OCI-LY3 (cell line): ENCODE measurements around the gene SOX11.

ENCODE experiments used
- H2AFZ ChIP-seq: fragments of 200-600, 300-600 bp; shearing (Covaris generic); 2 replicates; pipeline ENCODE4 v1.6.0; 2014; ENCODE audit warnings: antibody characterized with exemption, low read depth, low read length
- H3K27ac ChIP-seq: fragments of 200-600, 300-600 bp; sonication (generic); 2 replicates; pipeline ENCODE4 v1.5.1; 2014; ENCODE audit warnings: mild to moderate bottlenecking, low read length, moderate library complexity, mixed read lengths
- H3K27me3 ChIP-seq: fragments of 200-600, 300-600 bp; sonication (generic); 2 replicates; pipeline ENCODE4 v1.6.1; 2014; ENCODE audit warnings: low read depth, low read length, mixed read lengths
- H3K36me3 ChIP-seq: fragments of 200-600, 300-600 bp; sonication (generic); replicated peaks from 2 replicates; pipeline ENCODE3; 2014; ENCODE audit warnings: low read depth, low read length, mixed read lengths
- H3K4me1 ChIP-seq: fragments of 300-600, 200-600 bp; sonication (generic); 2 replicates; pipeline ENCODE4 v1.6.1; 2014; ENCODE audit warnings: low read length, mixed read lengths
- H3K4me2 ChIP-seq: fragments of 200-600, 300-600 bp; sonication (generic); 2 replicates; pipeline ENCODE4 v1.6.1; 2014; ENCODE audit warnings: low read length, mixed read lengths
- H3K4me3 ChIP-seq: fragments of 300-600, 200-600 bp; sonication (generic); 2 replicates; pipeline ENCODE4 v1.5.1; 2014; ENCODE audit warnings: antibody characterized with exemption, mild to moderate bottlenecking, low read length, moderate library complexity
- H3K79me2 ChIP-seq: fragments of 300-600, 200-600 bp; shearing (Covaris generic); 2 replicates; pipeline ENCODE4 v1.6.1; 2014; ENCODE audit warnings: mild to moderate bottlenecking, low read length, mixed read lengths
- H3K9ac ChIP-seq: fragments of 300-600, 200-600 bp; shearing (Covaris generic); 2 replicates; pipeline ENCODE4 v1.6.0; 2014; ENCODE audit warnings: mild to moderate bottlenecking, low read length, moderate library complexity
- H3K9me3 ChIP-seq: fragments of 200-600, 300-600 bp; shearing (Covaris generic); 2 replicates; pipeline ENCODE4 v1.6.1; 2014; ENCODE audit warnings: low read length, mixed read lengths; ENCODE audit not compliant: insufficient read depth
- H4K20me1 ChIP-seq: fragments of 200-600, 300-600 bp; sonication (generic); 2 replicates; pipeline ENCODE4 v1.6.1; 2016; ENCODE audit warnings: low read length, mixed read lengths; ENCODE audit not compliant: insufficient read depth
- CTCF ChIP-seq: fragments of 200-600, 300-600 bp; sonication (generic); IDR thresholded peaks from 2 replicates; pipeline ENCODE4 v1.5.1; 2014; ENCODE audit warnings: antibody characterized with exemption, low read length, low read depth
- EZH2phosphoT487 ChIP-seq: fragments of 200-600 bp; shearing (Covaris generic); IDR thresholded peaks from 2 replicates; pipeline ENCODE4 v1.6.1; 2018; ENCODE audit warnings: antibody characterized with exemption, mixed run types, low read depth

SOX11 gene

GRCh38 chr2:5736050-5736449, 43.9 kb downstream of the SOX11 start:
- H3K27me3 ChIP-seq = no peaks in the 10 kb centered on the region
- H4K20me1 ChIP-seq = no peaks in the 10 kb centered on the region
- H3K9me3 ChIP-seq = no peaks in the 10 kb centered on the region
- TF ChIP-seq EZH2phosphoT487 (no peak), CTCF (no peak)
- no peak overlapping the region for H3K4me2 ChIP-seq
- no peak overlapping the region for H3K4me3 ChIP-seq
- no peak overlapping the region for H3K9ac ChIP-seq
- H3K27ac ChIP-seq = no peak overlapping the region
- H2AFZ ChIP-seq = no peak overlapping the region
- H3K4me1 ChIP-seq = no peaks in the 10 kb centered on the region
- no peaks in the 10 kb centered on the region for H3K36me3 ChIP-seq
- H3K79me2 ChIP-seq = no peaks in the 10 kb centered on the region

GRCh38 chr2:5736886-5737285, 44.7 kb downstream of the SOX11 start:
- Histone ChIP-seq H3K36me3 (no peaks in the 10 kb centered on the region), H3K4me2 (no peak overlapping the region), H3K4me1 (no peaks in the 10 kb centered on the region), H3K27me3 (no peaks in the 10 kb centered on the region), H3K9me3 (no peaks in the 10 kb centered on the region), H2AFZ (no peak overlapping the region), H3K4me3 (no peak overlapping the region), H4K20me1 (no peaks in the 10 kb centered on the region), H3K9ac (no peak overlapping the region), H3K27ac (no peak overlapping the region), H3K79me2 (no peaks in the 10 kb centered on the region)
- TF ChIP-seq EZH2phosphoT487 = no peak
- TF ChIP-seq CTCF = no peak

DNA sequence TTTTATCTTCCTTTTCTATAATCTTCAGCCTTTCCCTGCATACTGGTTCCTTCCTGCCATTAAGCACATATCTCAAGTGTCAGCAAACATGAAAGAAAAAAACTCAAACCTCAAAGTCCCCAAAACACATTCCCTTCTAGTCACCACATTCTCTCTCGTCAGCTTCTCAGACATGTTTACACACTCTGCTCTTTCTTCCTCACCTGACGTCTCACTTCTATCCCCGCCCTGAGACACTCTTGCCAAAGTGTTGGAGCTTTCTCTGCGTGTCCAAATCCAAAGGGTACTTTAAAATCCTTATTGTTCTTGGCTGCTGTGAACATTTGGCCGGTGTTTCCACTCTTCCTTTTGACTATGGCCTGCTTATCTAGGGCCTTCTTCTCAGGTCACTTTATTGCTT, 47.9 kb downstream of the SOX11 start:
- no peak for TF ChIP-seq CTCF
- no peak for TF ChIP-seq EZH2phosphoT487
- Histone ChIP-seq H3K4me2 (no peak overlapping the region), H3K9me3 (no peaks in the 10 kb centered on the region), H3K79me2 (no peaks in the 10 kb centered on the region), H3K27ac (no peak overlapping the region), H4K20me1 (no peaks in the 10 kb centered on the region), H3K36me3 (no peaks in the 10 kb centered on the region), H3K9ac (no peak overlapping the region), H3K4me1 (no peaks in the 10 kb centered on the region), H3K27me3 (no peaks in the 10 kb centered on the region), H2AFZ (no peak overlapping the region), H3K4me3 (no peak overlapping the region)

DNA sequence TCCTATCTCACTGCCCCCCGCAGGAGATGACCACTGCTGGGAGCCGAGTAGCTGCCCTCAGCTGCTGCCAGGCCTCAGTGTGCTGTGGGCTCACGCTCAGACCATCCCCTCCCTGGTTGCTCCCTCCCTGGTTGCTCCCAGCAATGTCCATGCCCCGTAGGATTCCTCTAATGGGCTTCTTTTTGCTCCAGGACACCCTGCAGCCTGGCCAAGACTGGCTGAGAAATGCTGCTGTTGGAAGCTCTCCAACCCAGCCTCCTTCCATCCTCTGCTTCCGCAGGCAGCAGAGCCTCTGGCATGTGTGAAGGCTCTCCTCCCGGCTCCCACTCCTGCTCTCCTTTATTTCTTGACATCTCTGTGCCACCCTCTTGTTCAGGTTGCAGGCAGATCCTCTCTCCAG, 48.6 kb downstream of the SOX11 start:
- Histone ChIP-seq H3K79me2 (no peaks in the 10 kb centered on the region), H3K27me3 (no peaks in the 10 kb centered on the region), H4K20me1 (no peaks in the 10 kb centered on the region), H3K4me1 (no peaks in the 10 kb centered on the region), H3K4me3 (no peak overlapping the region), H3K9ac (no peak overlapping the region), H3K36me3 (no peaks in the 10 kb centered on the region), H3K27ac (no peak overlapping the region), H2AFZ (no peak overlapping the region), H3K4me2 (no peak overlapping the region), H3K9me3 (no peaks in the 10 kb centered on the region)
- TF ChIP-seq EZH2phosphoT487 = no peak
- TF ChIP-seq CTCF = no peak
